Skin epidermis (tissue), 12 donors: ENCODE results near the gene ZNF335.
"Not testable (repeated sequence)": the region's sequence is repeated elsewhere in the genome, so short reads cannot be mapped to it uniquely, and the experiment has no call there.

ENCODE experiments used
- H3K27ac ChIP-seq, 21 experiments: fragments of 200-600 bp; sonication (generic) in 11 of 21; one replicate each; pipeline ENCODE4 v1.5.0; 2020; ENCODE audit warnings: mild to moderate bottlenecking in 3 of 21, inconsistent platforms in 2 of 21, moderate library complexity in 2 of 21
- H3K4me3 ChIP-seq, 7 experiments: fragments of 200-600 bp; sonication (generic) in 2 of 7; one replicate each; pipeline ENCODE4 v1.5.0; 2020; ENCODE audit warnings: inconsistent platforms in 2 of 7, mild to moderate bottlenecking in 2 of 7, moderate library complexity in 1 of 7

The ZNF335 gene

GRCh38 chr20:45904583-45905504 is 67.2 kb downstream of the ZNF335 start:
- Histone ChIP-seq H3K27ac (no peak overlapping the region), H3K4me3 (no peak overlapping the region)

GRCh38 chr20:45902199-45902701 is 69.8 kb downstream of the ZNF335 start:
- Histone ChIP-seq H3K27ac (no peak overlapping the region), H3K4me3 (no peak overlapping the region)

GRCh38 chr20:45901332-45901731 is 70.7 kb downstream of the ZNF335 start:
- H3K4me3 ChIP-seq, H3K27ac ChIP-seq: not testable (repeated sequence)

- no peak overlapping the region for H3K4me3 ChIP-seq
- H3K27ac ChIP-seq, result no peak overlapping the region
These were observed 72.8 kb downstream of the ZNF335 start for GRCh38 chr20:45899046-45899835.
